Measurements from ENCODE around the gene C2CD3.
"Not testable (repeated sequence)": the region's sequence is repeated elsewhere in the genome, so short reads cannot be mapped to it uniquely, and the experiment has no call there.

Gene C2CD3

GRCh38 chr11:74120260-74121035, 50.4 kb downstream of the C2CD3 start:
- not testable (repeated sequence) for DNase-seq

- no peak for DNase-seq
Observed at GRCh38 chr11:74116719-74117118, 54.1 kb downstream of the C2CD3 start.

- no peak for DNase-seq
Observed at GRCh38 chr11:74112877-74113276, 57.9 kb downstream of the C2CD3 start.

- DNase-seq: no peak
Observed at GRCh38 chr11:74106124-74106523, 64.7 kb downstream of the C2CD3 start.

GRCh38 chr11:74102321-74102720, 68.5 kb downstream of the C2CD3 start:
- DNase-seq: no peak

- no peak for DNase-seq
Observed at GRCh38 chr11:74100735-74101134, 70.1 kb downstream of the C2CD3 start.

GRCh38 chr11:74100231-74100630, 70.6 kb downstream of the C2CD3 start:
- DNase-seq: no peak

- DNase-seq: no peak
Observed at GRCh38 chr11:74097686-74098237, 73.0 kb downstream of the C2CD3 start.

- DNase-seq: no peak
Observed at GRCh38 chr11:74094393-74094792, 76.4 kb downstream of the C2CD3 start.

GRCh38 chr11:74092425-74092824, 78.4 kb downstream of the C2CD3 start:
- no peak for DNase-seq

GRCh38 chr11:74091549-74091948, 79.3 kb downstream of the C2CD3 start:
- no peak for DNase-seq

GRCh38 chr11:74090701-74091100, 80.1 kb downstream of the C2CD3 start:
- no peak for DNase-seq

- DNase-seq: no peak
Observed at GRCh38 chr11:74086242-74086884, 84.4 kb downstream of the C2CD3 start.

- no peak for DNase-seq
Observed at GRCh38 chr11:74085542-74085892, 85.3 kb downstream of the C2CD3 start.

- no peak for DNase-seq
Observed at GRCh38 chr11:74084796-74085541, 85.8 kb downstream of the C2CD3 start.

- not testable (repeated sequence) for DNase-seq
Observed at GRCh38 chr11:74083927-74084326, 86.9 kb downstream of the C2CD3 start.

- no peak for DNase-seq
Observed at GRCh38 chr11:74081428-74081827, 89.4 kb downstream of the C2CD3 start.

GRCh38 chr11:74077193-74077592, 93.6 kb downstream of the C2CD3 start:
- DNase-seq: no peak

GRCh38 chr11:74072721-74073120, 98.1 kb downstream of the C2CD3 start:
- no peak for DNase-seq

GRCh38 chr11:74072286-74072685, 98.5 kb downstream of the C2CD3 start:
- no peak for DNase-seq

- DNase-seq: no peak
Observed at GRCh38 chr11:74070723-74071492, 99.9 kb downstream of the C2CD3 start.

GRCh38 chr11:74069146-74070046, 101.4 kb downstream of the C2CD3 start:
- no peak for DNase-seq

Data from stimulated activated CD4-positive, alpha-beta T cell treated with anti-CD3 and anti-CD28 coated beads, Interleukin-2, amount 100 ng/mL, for 48 hours (primary cell).